K562 (cell line): ENCODE results near the gene PMFBP1. TPM values are rescaled to one million over a fixed set of nuclear protein-coding genes. Genes with fewer than 3 reads are reported as not detected.

Experiments
- ARHGAP35 ChIP-seq: fragments of 450-650 bp; IDR thresholded peaks from 2 replicates; pipeline ENCODE4 v1.6.1; 2018; ENCODE audit not compliant: partially characterized antibody
- CBX3 ChIP-seq, 2 experiments: IDR thresholded peaks; 1 replicate in 1 of 2; 2 replicates in 1 of 2; pipeline ENCODE4 v1.6.1; 2012; ENCODE audit warnings: inconsistent platforms in 2 of 2, low read length in 2 of 2, borderline replicate concordance in 1 of 2, control low read depth in 1 of 2
- DACH1 ChIP-seq: fragments of 450-650 bp; IDR thresholded peaks from 2 replicates; pipeline ENCODE4 v1.6.1; 2018; ENCODE audit not compliant: partially characterized antibody
- HES1 ChIP-seq: fragments of 450-650 bp; IDR thresholded peaks from 2 replicates; pipeline ENCODE4 v1.6.1; 2016; ENCODE audit warnings: low read depth, mild to moderate bottlenecking, moderate library complexity
- HMGN3 ChIP-seq: IDR thresholded peaks from 2 replicates; pipeline ENCODE4 v1.6.1; 2011; ENCODE audit warnings: borderline replicate concordance, low read depth, mild to moderate bottlenecking, mixed read lengths, low read length; ENCODE audit not compliant: insufficient read length; ENCODE audit errors: extremely low read depth
- JUNB ChIP-seq: fragments of 450-650 bp; formaldehyde crosslinking; conservative IDR thresholded peaks from 2 replicates; pipeline ENCODE4 v1.4.0; 2020; ENCODE audit warnings: mild to moderate bottlenecking
- PHF21A ChIP-seq: fragments of 450-650 bp; IDR thresholded peaks from 2 replicates; pipeline ENCODE4 v1.6.1; 2017; ENCODE audit warnings: low read depth, borderline replicate concordance
- PHTF2 ChIP-seq: fragments of 250-450 bp; sonication (Bioruptor Pico); IDR thresholded peaks from 2 replicates; pipeline ENCODE4 v1.5.0; 2021; ENCODE audit warnings: mild to moderate bottlenecking
- RCOR1 ChIP-seq, 2 experiments: IDR thresholded peaks; 2 replicates each; pipeline ENCODE4 v1.6.1; 2012; ENCODE audit warnings: low read depth in 2 of 2, low read length in 2 of 2, borderline replicate concordance in 1 of 2, improper control_type of control experiment in 1 of 2
- RHOXF2B ChIP-seq: fragments of 250-450 bp; sonication (Bioruptor Pico); conservative IDR thresholded peaks from 2 replicates; pipeline ENCODE4 v1.5.1; 2021
- ZBTB40 ChIP-seq, 2 experiments: fragments of 450-650 bp in 1 of 2; sonication (generic) in 1 of 2; formaldehyde crosslinking in 1 of 2; IDR thresholded peaks; 2 replicates each; pipeline versions ENCODE4 v1.7.1 to v1.9.0; 2016 to 2022; ENCODE audit warnings: inconsistent platforms in 1 of 2, mild to moderate bottlenecking in 1 of 2, missing genetic modification reagents in 1 of 2
- ZHX1 ChIP-seq: fragments of 150-350 bp; conservative IDR thresholded peaks from 2 replicates; pipeline ENCODE4 v1.6.1; 2014; ENCODE audit warnings: low read length
- ZNF12 ChIP-seq: sonication (generic); formaldehyde crosslinking; IDR thresholded peaks from 2 replicates; pipeline ENCODE4 v1.4.0; 2020; ENCODE audit warnings: mild to moderate bottlenecking, missing genetic modification reagents
- ZNF23 ChIP-seq: fragments of 250-450 bp; sonication (Bioruptor Pico); IDR thresholded peaks from 2 replicates; pipeline ENCODE4 v1.4.0; 2020; ENCODE audit warnings: mild to moderate bottlenecking
- polyA plus RNA-seq, 8 experiments: library from polyadenylated mRNA; depleted of rRNA in 4 of 8; stranded (reverse) in 5 of 8; unstranded in 3 of 8; fragments of >200 nt; fragmentation: Nextera tagmentation in 2 of 8; fragmentation: Illumina TruSeq in 1 of 8; extraction: Ambion mirVana in 2 of 8; extraction: Trizol in 1 of 8; gene quantifications; 2 replicates each; pipeline versions ENCODE4 v1.2.1 to v1.2.3, GENCODE V29; 2011 to 2014; ENCODE audit warnings: inconsistent platforms in 1 of 8, missing spikeins in 1 of 8
- total RNA-seq, 7 experiments: library from RNA; depleted of rRNA in 6 of 7; stranded (reverse); fragments of >200 nt in 6 of 7; fragmentation: Illumina TruSeq in 2 of 7; extraction: Trizol in 2 of 7; gene quantifications; 2 replicates each; pipeline versions ENCODE4 v1.2.1 to v1.2.3, GENCODE V29; 2011 to 2021; ENCODE audit warnings: low replicate concordance in 1 of 7

The PMFBP1 gene
- total and polyA plus RNA-seq, 9 of the 15 experiments (the other 6 are each of a cell fraction or from before 2014, with no cell fraction given), result 0.13 to 0.91 (median 0.47) TPM

GRCh38 chr16:72093448-72094265 lies 78.3 kb downstream of the PMFBP1 start, which contains the start of the genes DHX38 and TXNL4B (continued):
- no peak for TF ChIP-seq RHOXF2B (CRISPR knock-in tag)
- no peak for TF ChIP-seq HMGN3
- no peak for TF ChIP-seq DACH1
- peak in 1 of 2 experiments; percentile 26; a peak in 1 of 3 replicates for TF ChIP-seq CBX3 (IDR thresholded peaks at IDR 0.05; ENCODE audit: borderline replicate concordance in 1 of 2, low read length in 2 of 2)
- no peak for TF ChIP-seq ZNF23 (CRISPR knock-in tag)
- peak; percentile 98 for TF ChIP-seq ZBTB40 (IDR thresholded peaks at IDR 0.05)
- TF ChIP-seq ZBTB40 (CRISPR knock-in tag; IDR thresholded peaks at IDR 0.05), result no peak
- no peak for TF ChIP-seq PHTF2 (CRISPR knock-in tag)
- TF ChIP-seq JUNB (CRISPR knock-in tag), result no peak
- no peak; a peak in 1 of 4 replicates for TF ChIP-seq RCOR1 (IDR thresholded peaks at IDR 0.05; ENCODE audit: borderline replicate concordance in 1 of 2, low read depth in 2 of 2, low read length in 2 of 2)
- TF ChIP-seq ZHX1, result peak; percentile 66; the same call in 1 of the 2 replicates
- TF ChIP-seq HES1, result no peak; the same call in 1 of the 2 replicates
- no peak for TF ChIP-seq PHF21A
- TF ChIP-seq ARHGAP35, result no peak
- no peak for TF ChIP-seq ZNF12 (CRISPR knock-in tag)
